Left lobe of liver (tissue), 2 donors: ENCODE measurements around the gene AIP. TPM values are rescaled to one million over a fixed set of nuclear protein-coding genes. Genes with fewer than 3 reads are reported as not detected.
"Not testable (repeated sequence)": the region's sequence is repeated elsewhere in the genome, so short reads cannot be mapped to it uniquely, and the experiment has no call there.

ENCODE experiments used
- ATAC-seq: fragments of 200-7000 bp; cut with Tn5 transposase; one replicate; pipeline ENCODE4 v1.9.1; 2020; ENCODE audit warnings: mild to moderate bottlenecking, moderate library complexity
- DNase-seq: peaks from one replicate; pipeline ENCODE4 v3.0.0-alpha.2; 2020; ENCODE audit warnings: low spot score
- total RNA-seq: library from RNA; stranded (reverse); gene quantifications from one replicate; pipeline ENCODE4 v1.2.1, GENCODE V29; 2021
- donor health status: DM: no; HTN: no; CAD: no; lungs with moderate emphysema.
- donor health status: DM: no; HTN: yes; CAD: no.

The AIP gene
- total RNA-seq, 1 donor from 2014 or later = 26.3 TPM

- DNase-seq (no peak), ATAC-seq (peak; percentile 0)
Measured at GRCh38 chr11:67468456-67468758, 14.4 kb upstream of the AIP start.

GRCh38 chr11:67468759-67469507, 13.9 kb upstream of the AIP start, which contains the start of gene TMEM134:
TMEM134 (minus strand) TSS chr11:67469251; CDS start chr11:67469192, 59 bp downstream.
- DNase-seq = peak; percentile 93
- peak; percentile 80 for ATAC-seq

DNA sequence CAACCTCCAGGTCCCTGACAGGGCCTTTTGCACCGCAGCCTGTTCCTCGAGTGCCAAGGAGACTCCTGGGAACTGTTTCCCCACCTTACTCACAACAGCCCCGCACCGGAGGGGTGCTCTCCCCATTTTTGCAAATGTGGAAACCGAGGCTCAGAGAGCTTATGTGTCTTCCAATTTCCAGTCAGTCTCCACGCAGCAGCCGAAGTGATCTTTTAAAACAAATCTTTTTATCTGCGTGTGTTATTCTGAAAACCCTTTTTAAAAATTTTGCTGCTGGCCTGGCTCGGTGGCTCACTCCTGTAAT, 13.4 kb upstream of the AIP start:
- DNase-seq (no peak), ATAC-seq (no peak)

DNA sequence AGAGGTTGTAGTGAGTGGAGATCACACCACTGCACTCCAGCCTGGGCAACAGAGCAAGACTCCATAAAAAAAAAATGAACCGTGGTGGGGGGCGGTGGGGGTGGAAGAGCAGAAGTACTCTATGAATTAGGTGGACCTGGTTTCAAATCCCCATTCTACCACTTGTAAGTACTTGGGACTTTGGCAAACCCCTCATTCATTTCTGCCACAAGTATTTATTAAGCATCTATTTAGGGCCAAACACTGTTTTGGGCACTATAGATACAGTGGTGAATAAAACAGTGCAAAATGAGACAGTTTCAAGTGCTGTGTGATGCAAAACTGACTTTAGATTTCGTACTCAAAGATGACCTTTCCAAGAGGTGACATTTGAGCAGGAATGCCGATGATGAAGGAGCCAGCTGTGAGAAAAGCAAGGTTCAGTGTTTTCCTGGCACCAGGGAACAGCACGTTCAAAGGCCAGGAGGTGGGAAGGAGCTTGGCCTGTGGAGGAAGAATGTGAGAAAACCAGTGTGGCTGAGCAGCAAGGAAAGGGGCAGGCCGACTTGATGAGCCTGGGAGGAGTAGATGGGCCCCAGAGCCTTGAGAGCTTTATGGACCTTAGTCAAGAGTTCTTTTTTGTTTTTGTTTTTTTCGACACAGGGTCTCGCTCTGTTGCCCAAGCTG, 12.4 kb upstream of the AIP start:
- ATAC-seq = no peak
- DNase-seq = no peak

- DNase-seq (no peak), ATAC-seq (no peak)
Measured at GRCh38 chr11:67472882-67473281, 9.9 kb upstream of the AIP start.

- ATAC-seq, DNase-seq: not testable (repeated sequence)
Measured at GRCh38 chr11:67476692-67477091, 6.1 kb upstream of the AIP start.

GRCh38 chr11:67477344-67478050, 5.3 kb upstream of the AIP start:
- ATAC-seq, DNase-seq: not testable (repeated sequence)

- no peak for ATAC-seq
- DNase-seq = no peak
Measured at GRCh38 chr11:67482275-67482826, 475 bp upstream of the AIP start.

DNA sequence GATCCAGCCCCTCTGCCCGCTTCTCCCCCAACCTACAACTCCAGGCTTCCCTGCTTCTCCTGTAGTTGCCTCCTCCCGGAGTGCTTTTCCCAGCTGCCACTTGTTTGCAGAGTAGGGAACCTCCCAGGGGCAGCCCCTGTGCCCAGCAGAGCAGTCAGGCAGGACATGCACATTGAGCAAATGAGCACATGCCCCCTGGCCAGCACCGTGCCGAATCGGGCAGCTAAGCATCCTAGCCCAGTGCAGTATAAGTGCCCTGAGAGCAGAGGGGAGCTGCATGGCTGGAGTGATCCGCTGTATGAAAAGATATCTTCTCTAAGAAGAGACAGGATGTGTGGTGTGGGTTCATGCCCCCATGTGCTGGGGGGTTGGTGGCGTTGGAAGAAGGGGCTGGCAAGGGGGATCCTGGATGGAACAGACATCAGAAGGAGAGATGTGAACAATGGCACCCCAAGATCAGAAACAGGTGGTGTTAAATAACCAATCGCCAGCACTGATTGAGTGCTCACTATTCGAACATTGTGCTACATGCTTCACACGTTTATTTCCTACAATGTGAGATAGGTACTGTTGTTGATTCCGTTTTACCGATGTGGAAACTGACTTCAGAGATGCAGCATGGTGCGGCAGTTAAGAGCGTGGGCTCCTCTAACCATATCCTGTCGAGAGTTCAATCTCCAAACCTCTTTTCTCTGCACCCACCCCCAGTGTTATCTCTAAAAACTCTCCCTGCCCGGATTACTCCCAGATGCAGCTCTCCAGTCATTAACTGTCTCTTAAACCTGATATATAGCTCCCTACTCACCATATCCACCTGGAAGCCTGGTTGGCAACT, 1.2 kb downstream of the AIP start:
- ATAC-seq (no peak), DNase-seq (no peak)

- DNase-seq (no peak), ATAC-seq (no peak)
Measured at GRCh38 chr11:67484847-67485311, 2.1 kb downstream of the AIP start.

DNA sequence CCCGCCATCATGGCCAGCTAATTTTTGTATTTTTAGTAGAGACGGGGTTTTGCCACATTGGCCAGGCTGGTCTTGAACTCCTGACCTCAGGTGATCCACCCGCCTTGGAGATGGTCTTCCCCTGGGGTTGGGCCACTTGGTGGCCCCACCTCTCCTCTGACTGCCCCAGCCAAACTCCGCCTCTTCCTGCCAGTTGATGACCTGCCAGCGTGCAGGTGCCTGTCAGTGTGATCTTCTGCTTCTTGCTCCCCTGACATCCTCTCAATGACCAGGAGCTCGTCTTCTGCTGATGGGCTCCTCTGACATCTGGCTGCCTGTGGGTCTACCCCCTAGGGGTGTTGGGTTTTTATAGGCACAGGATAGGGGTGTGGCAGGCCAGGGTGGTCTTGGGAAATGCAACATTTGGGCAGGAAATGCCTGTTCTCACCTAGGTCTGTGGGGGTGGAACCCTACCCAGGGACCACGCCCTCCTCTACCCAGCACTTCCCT, 3.1 kb downstream of the AIP start:
- not testable (repeated sequence) for DNase-seq, ATAC-seq

GRCh38 chr11:67486481-67487195, 3.8 kb downstream of the AIP start:
- ATAC-seq (no peak), DNase-seq (no peak)

DNA sequence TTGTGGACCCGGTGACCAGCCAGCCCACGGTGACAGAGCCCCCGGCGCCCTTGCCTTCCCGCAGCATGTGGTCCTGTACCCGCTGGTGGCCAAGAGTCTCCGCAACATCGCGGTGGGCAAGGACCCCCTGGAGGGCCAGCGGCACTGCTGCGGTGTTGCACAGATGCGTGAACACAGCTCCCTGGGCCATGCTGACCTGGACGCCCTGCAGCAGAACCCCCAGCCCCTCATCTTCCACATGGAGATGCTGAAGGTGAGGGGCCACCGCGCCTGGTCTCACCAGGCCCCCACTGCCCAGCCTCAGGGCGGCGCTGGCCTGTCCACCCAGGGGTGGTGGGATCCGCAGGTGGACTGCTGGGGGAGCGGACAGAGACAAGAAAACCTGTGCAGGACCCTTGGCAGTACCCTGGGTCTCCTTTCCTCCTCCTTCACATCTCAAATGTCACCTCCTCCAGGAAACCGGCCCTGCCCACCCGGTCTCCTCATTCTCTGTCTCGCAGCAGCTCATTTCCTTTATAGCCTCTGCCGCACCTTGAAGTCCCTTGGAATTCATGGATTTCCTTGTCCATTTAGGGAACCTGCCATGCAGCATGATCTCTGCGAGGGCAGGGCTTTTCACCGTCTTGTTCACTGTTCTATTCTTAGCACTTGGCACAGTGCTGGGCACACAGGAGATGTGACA, 6.5 kb downstream of the AIP start:
- ATAC-seq (no peak), DNase-seq (no peak)

- no peak for ATAC-seq
Measured at GRCh38 chr11:67489885-67490726, 7.3 kb downstream of the AIP start.

GRCh38 chr11:67490727-67491065, 7.9 kb downstream of the AIP start:
- ATAC-seq (no peak), DNase-seq (no peak)

More at GRCh38 chr11:67489885-67490726, 7.3 kb downstream of the AIP start:
- DNase-seq = no peak

- no peak for DNase-seq
Measured at GRCh38 chr11:67491276-67492068, 8.6 kb downstream of the AIP start.

DNA sequence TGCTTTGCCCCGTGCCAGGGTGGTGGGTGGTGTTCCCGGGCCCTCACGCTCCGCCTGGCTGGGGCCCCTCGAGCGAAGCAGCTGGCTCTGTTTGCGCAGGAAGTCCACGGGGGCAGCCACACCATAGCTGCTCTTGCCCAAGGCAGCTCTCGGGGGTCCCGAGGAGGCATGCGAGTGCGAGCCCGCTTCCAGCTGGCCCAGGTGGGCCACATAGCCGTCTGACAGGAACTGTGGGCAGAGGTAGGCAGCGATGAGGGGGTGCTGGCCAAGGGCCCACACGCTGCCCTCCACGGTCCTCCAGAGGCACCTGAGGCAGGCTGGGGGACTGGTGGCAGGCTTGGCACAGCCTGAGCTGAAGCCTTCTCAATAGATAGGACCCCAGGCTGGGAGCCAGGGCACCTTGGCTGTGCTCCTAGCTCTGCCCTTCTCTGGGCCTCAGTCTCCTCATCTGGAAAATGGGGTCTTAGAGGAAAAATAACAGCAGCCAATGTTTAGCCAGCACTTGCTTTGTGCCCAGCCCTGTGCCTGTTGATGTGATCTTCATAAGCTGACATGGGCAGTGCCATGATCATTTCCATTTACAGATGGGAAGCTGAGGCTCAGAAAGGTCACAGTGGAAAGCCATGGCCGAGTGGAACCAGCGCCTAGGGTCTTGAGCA, 9.4 kb downstream of the AIP start:
- DNase-seq (no peak), ATAC-seq (no peak)

More at GRCh38 chr11:67491276-67492068, 8.6 kb downstream of the AIP start:
- no peak for ATAC-seq
